Skeletal muscle satellite cell (primary cell): ENCODE results near the gene PGR.

Source experiments
- H3K27me3 ChIP-seq: 2 replicates; pipeline ENCODE4 v1.7.0; 2013; ENCODE audit warnings: low read length; ENCODE audit not compliant: control insufficient read depth, insufficient read depth
- H3K36me3 ChIP-seq: 2 replicates; pipeline ENCODE4 v1.7.0; 2013; ENCODE audit warnings: mild to moderate bottlenecking, control low read depth, low read length; ENCODE audit not compliant: insufficient read depth
- H3K4me1 ChIP-seq: 2 replicates; pipeline ENCODE4 v1.7.0; 2013; ENCODE audit warnings: low read length; ENCODE audit not compliant: control insufficient read depth, insufficient read depth
- H3K4me2 ChIP-seq: 2 replicates; pipeline ENCODE4 v1.7.0; 2013; ENCODE audit warnings: mild to moderate bottlenecking, low read length
- H3K4me3 ChIP-seq: 2 replicates; pipeline ENCODE4 v1.7.0; 2013; ENCODE audit warnings: low read length
- H3K9ac ChIP-seq: 2 replicates; pipeline ENCODE4 v1.7.0; 2013; ENCODE audit warnings: mild to moderate bottlenecking, low read depth, low read length, moderate library complexity
- H3K9me3 ChIP-seq: replicated peaks from 2 replicates; pipeline ENCODE4 v1.7.0; 2013; ENCODE audit warnings: mild to moderate bottlenecking, control low read depth, low read length

PGR gene

DNA sequence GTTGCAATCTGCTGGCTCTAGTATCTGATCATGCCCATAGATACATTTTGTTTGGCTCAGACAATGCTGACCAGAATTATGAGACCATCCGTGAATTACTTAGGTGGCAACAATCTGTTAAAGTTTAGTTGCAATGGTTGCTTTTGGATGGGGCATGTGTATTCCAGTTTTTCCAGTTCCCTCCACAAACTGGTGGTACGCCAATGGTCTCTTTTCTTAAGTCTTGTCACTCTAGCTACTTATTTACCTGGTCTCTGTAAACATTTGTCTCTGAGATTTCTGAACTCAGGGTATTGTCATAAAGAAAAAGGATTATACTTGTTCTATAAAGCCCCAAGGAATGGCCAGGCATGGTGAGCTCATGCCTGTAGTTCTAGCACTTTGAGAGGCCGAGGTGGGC is 65.9 kb downstream of the PGR start:
- Histone ChIP-seq H3K4me1 (no peaks in the 10 kb centered on the region), H3K36me3 (no peaks in the 10 kb centered on the region), H3K9me3 (no peaks in the 10 kb centered on the region)

DNA sequence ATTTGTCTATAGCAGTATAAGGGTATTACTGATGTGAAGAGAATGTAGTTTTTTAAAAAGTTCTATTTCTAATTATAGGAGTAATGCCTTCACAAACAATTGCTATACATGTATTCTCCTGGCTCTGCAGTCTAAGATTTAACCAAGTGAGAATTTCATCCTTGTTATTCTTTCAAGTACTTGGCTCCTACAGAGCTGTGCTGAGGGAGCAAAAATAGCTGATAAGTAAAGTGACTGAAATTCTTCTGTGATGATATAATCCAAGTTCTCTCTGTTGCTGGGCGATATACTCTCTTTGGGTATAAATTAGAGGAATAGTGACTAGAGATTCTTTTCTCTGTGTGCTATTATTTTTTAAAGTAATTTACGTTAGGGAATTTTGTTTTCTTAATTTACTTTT is 68.0 kb downstream of the PGR start:
- no peaks in the 10 kb centered on the region for H3K36me3 ChIP-seq
- H3K9me3 ChIP-seq, result no peaks in the 10 kb centered on the region
- no peaks in the 10 kb centered on the region for H3K4me1 ChIP-seq
- no peak overlapping the region for H3K4me3 ChIP-seq
- H3K4me2 ChIP-seq, result no peak overlapping the region
- no peak overlapping the region for H3K9ac ChIP-seq
- no peaks in the 10 kb centered on the region for H3K27me3 ChIP-seq

More for the DNA sequence above, 65.9 kb downstream of the PGR start:
- no peak overlapping the region for H3K9ac ChIP-seq
- H3K4me3 ChIP-seq, result no peak overlapping the region
- H3K27me3 ChIP-seq, result no peaks in the 10 kb centered on the region
- no peak overlapping the region for H3K4me2 ChIP-seq

DNA sequence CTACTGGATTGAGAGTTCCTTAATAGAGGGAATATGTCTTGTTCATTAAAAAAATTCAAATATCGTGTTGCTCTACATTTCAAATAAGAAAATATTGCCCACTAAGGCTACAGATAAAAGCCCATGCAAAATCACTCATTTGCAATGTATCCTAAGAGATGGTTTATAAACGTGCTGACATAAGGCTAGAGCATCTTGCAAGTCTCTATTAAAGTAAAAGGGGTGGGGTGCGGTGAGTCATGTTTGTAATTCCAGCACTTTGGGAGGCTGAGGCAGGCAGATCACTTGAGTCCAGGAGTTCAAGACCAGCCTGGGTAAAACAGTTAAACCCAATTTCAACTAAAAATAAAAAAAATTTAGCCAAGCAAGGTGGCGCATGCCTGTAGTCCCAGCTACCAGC is 70.3 kb downstream of the PGR start:
- H3K9me3 ChIP-seq, result no peaks in the 10 kb centered on the region
- H3K36me3 ChIP-seq, result no peaks in the 10 kb centered on the region
- H3K4me2 ChIP-seq, result no peak overlapping the region
- no peak overlapping the region for H3K9ac ChIP-seq
- no peaks in the 10 kb centered on the region for H3K27me3 ChIP-seq
- H3K4me3 ChIP-seq, result no peak overlapping the region
- no peaks in the 10 kb centered on the region for H3K4me1 ChIP-seq

DNA sequence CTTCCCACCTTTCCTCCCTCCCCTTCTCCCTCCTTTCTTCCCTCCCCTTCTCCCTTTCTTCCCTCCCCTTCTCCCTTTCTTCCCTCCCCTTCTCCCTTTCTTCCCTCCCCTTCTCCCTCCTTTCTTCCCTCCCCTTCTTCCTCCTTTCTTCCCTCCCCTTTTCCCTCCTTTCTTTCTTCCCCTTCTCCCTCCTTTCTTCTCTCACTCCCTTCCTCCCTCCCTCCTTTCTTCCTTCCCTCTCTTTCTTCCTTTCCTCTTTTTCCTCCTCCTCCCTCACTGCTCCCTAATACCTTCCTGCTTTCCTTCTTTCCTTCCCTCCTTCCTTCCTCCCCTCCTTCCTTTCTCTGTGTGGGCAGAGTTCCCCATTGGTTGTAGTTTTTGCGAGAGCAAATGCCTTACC is 76.1 kb downstream of the PGR start:
- no peaks in the 10 kb centered on the region for H3K36me3 ChIP-seq
- no peak overlapping the region for H3K4me2 ChIP-seq
- no peaks in the 10 kb centered on the region for H3K27me3 ChIP-seq
- no peaks in the 10 kb centered on the region for H3K9me3 ChIP-seq
- no peaks in the 10 kb centered on the region for H3K4me1 ChIP-seq
- no peak overlapping the region for H3K9ac ChIP-seq
- H3K4me3 ChIP-seq, result no peak overlapping the region

DNA sequence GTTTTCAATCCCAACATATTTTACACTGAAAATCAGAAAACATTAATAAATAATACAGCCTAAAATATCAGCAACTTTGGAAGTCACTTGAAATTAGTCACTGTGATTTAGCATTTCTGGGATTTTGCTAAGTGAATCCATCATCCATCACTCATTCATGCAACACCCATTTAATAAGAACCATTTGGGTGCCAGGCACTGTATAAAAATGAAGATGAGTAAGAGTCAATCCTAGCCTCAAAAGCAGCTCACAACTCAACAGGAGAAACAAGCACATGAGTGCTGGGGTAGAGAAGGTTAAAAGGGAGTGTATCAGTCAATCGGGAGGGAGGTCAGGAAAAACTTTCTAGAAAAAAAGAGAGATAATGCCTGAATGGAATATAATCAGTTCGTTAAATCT is 77.9 kb downstream of the PGR start:
- no peak overlapping the region for H3K9ac ChIP-seq
- no peaks in the 10 kb centered on the region for H3K4me1 ChIP-seq
- H3K9me3 ChIP-seq, result no peaks in the 10 kb centered on the region
- H3K4me2 ChIP-seq, result no peak overlapping the region
- no peak overlapping the region for H3K4me3 ChIP-seq
- H3K36me3 ChIP-seq, result no peaks in the 10 kb centered on the region
- H3K27me3 ChIP-seq, result no peaks in the 10 kb centered on the region

DNA sequence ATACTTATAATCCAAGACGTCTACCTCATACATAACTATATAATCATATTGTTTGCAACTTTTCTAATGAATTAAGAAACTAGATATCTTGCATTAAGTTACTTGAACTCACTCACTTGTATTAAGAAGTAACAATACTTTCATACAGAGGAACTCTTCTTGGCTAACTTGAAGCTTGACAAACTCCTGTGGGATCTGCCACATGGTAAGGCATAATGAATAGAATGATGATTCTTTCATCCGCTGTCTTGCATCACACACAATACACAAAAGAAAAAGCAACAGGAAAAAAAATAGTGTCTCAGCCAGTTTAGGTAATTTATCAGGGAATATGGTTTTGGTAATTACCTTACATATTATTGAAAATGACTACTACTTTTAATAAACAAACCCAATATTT is 79.8 kb downstream of the PGR start:
- no peaks in the 10 kb centered on the region for H3K36me3 ChIP-seq
- H3K9ac ChIP-seq, result no peak overlapping the region
- H3K27me3 ChIP-seq, result no peaks in the 10 kb centered on the region
- H3K9me3 ChIP-seq, result no peaks in the 10 kb centered on the region
- no peaks in the 10 kb centered on the region for H3K4me1 ChIP-seq
- no peak overlapping the region for H3K4me2 ChIP-seq
- H3K4me3 ChIP-seq, result no peak overlapping the region

DNA sequence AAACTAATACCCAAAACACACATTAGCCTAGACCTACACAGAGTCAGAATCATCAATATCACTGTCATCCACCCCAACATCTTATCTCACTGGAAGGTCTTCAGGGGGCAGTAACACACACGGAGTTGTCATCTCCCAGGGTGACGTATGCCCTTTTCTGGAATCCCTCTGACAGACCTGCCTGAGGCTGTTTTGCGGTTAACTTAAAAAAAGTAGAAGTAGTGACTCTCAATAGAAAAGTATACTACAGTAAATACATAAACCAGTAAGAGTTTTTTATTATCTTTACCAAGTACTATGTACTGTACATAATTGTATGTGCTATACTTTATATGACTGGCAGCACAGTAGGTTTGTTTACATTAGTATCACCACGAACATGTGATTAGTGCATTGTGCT is 80.5 kb downstream of the PGR start:
- H3K36me3 ChIP-seq, result no peaks in the 10 kb centered on the region
- no peak overlapping the region for H3K4me2 ChIP-seq
- H3K9ac ChIP-seq, result no peak overlapping the region
- H3K27me3 ChIP-seq, result peaks cover under 1% of the 10 kb centered on the region
- no peak overlapping the region for H3K4me3 ChIP-seq
- H3K9me3 ChIP-seq, result no peaks in the 10 kb centered on the region
- H3K4me1 ChIP-seq, result no peaks in the 10 kb centered on the region

DNA sequence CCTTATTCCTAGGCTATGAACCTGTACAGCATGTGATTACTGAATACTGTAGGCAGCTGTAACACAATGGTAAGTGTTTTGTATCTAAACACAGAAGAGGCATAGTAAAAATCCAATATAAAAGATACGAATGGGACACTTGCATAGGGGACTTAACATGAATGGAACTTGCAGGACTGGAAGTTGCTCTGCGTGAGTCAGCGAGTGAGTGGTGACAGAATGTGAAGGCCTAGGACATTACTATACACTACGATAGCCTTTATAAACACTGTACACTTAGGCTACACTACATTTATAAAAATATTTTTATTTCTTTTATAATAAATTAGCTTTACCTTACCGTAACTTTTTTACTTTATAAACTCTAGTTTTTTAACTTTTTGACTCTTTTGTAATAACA is 81.1 kb downstream of the PGR start:
- H3K4me3 ChIP-seq, result no peak overlapping the region
- no peaks in the 10 kb centered on the region for H3K36me3 ChIP-seq
- H3K27me3 ChIP-seq, result peaks cover 5% of the 10 kb centered on the region
- H3K9ac ChIP-seq, result no peak overlapping the region
- no peaks in the 10 kb centered on the region for H3K4me1 ChIP-seq
- no peak overlapping the region for H3K4me2 ChIP-seq
- H3K9me3 ChIP-seq, result no peaks in the 10 kb centered on the region

DNA sequence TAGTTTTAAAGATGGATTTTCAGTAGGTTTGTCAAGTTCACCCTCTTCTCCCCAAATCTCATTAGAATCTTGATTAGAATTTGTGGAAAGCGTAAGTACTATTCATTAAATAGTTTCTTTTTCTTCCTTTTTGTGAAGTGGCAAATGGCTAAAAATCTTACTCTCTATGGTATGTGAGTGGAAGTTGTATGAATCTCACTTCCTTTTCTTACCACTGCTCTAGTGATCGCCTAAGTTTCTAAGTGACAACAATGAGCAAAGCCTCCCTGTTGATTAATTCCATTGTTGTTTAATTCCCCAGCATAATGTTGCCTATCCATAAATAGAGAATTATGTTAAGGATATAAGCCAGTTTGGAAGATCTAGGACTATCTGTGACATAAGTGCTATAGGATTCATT is 82.7 kb downstream of the PGR start:
- Histone ChIP-seq H3K4me2 (no peak overlapping the region), H3K9me3 (no peaks in the 10 kb centered on the region), H3K9ac (no peak overlapping the region), H3K4me3 (no peak overlapping the region), H3K4me1 (no peaks in the 10 kb centered on the region), H3K36me3 (no peaks in the 10 kb centered on the region), H3K27me3 (peaks cover 5% of the 10 kb centered on the region)

DNA sequence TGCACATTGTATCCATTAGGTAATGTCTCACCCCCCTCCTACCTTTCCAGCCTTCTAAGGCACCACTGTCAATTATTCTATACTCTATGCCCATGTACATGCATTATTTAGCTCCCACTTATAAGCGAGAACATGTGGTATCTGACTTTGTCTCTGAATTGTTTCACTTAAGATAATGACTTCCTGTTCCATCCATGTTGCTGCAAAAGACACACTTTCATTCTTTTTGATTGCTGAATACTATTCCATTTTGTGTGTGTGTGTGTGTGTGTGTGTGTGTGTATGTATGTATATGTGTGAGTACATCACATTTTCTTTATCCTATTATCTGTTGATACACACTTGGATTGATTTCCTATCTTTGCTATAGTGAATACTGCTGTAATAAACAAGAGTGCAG is 84.2 kb downstream of the PGR start:
- Histone ChIP-seq H3K9me3 (no peaks in the 10 kb centered on the region), H3K9ac (no peak overlapping the region), H3K27me3 (peaks cover 14% of the 10 kb centered on the region), H3K4me2 (no peak overlapping the region), H3K4me1 (no peaks in the 10 kb centered on the region), H3K36me3 (no peaks in the 10 kb centered on the region), H3K4me3 (no peak overlapping the region)

DNA sequence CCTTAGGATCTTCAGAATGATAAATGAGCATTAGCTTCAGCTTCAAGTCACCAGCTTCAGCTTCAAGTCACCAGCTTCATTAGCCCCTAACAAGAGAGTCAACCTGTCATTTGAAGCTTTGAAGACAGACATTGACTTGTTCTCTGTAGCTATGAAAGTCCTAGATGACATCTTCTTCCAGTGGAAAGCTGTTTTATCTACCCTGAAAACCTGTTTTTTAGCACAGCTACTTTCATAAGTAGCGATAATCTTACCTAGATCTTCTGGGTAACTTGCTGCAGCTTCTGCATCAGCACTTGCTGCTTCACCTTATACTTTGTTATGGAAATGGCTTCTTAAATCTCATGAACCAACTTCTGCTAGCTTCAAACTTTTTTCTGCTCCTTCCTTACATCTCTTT is 85.7 kb downstream of the PGR start:
- Histone ChIP-seq H3K4me3 (no peak overlapping the region), H3K27me3 (peaks cover 18% of the 10 kb centered on the region), H3K4me1 (no peaks in the 10 kb centered on the region), H3K9me3 (no peaks in the 10 kb centered on the region), H3K36me3 (no peaks in the 10 kb centered on the region), H3K9ac (no peak overlapping the region), H3K4me2 (no peak overlapping the region)

DNA sequence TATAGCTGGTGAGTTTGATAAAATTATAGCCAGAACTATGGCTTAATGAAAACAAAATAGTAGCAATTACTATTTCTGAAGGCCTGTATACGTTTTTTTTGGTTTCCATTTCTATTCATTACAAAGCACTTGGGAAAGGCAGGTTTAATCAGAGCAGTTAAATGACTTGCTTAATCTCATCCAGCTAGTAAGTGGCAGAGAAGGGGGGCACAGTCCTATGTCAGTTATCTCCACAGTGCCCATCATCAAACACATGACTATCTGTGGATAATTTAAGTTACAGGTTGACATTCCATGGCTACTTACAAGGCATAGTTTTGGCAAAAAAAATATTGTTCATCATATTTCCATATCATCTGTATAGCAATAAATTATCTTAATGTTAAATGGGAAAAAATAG is 93.7 kb downstream of the PGR start:
- Histone ChIP-seq H3K4me2 (no peak overlapping the region), H3K36me3 (no peaks in the 10 kb centered on the region), H3K9me3 (no peaks in the 10 kb centered on the region), H3K9ac (no peak overlapping the region), H3K4me3 (no peak overlapping the region), H3K4me1 (no peaks in the 10 kb centered on the region), H3K27me3 (peaks cover 48% of the 10 kb centered on the region)
